ENCODE data around the gene KRTAP24-1.

The KRTAP24-1 gene

GRCh38 chr21:30240661-30241060 is 42.1 kb downstream of the KRTAP24-1 start:
- Histone ChIP-seq H3K9me3 (ENCODE audit: control insufficient read depth, low read length) (no peaks in the 10 kb centered on the region), H2BK12ac (ENCODE audit: low read length in 2 of 2) (no peak overlapping the region), H3K4me2 (ENCODE audit: low read length, poor library complexity, severe bottlenecking) (no peak overlapping the region), H3K36me3 (ENCODE audit: control insufficient read depth in 1 of 2, insufficient read depth in 2 of 2, low read depth in 1 of 2, low read length in 2 of 2) (no peaks in the 10 kb centered on the region), H3K23ac (ENCODE audit: low read length in 2 of 2) (no peak overlapping the region), H2BK15ac (ENCODE audit: low read depth, poor library complexity, severe bottlenecking) (no peak overlapping the region), H3K9ac (ENCODE audit: low read length) (no peak overlapping the region), H3K4me1 (ENCODE audit: control insufficient read depth, insufficient read depth, low read depth, low read length) (no peaks in the 10 kb centered on the region), H2BK120ac (ENCODE audit: low read depth, low read length) (no peak overlapping the region), H3K14ac (ENCODE audit: low read length in 2 of 2) (no peak overlapping the region), H3K4ac (ENCODE audit: low read depth in 1 of 2, low read length in 2 of 2) (no peak overlapping the region), H3K79me1 (replicated peaks; ENCODE audit: low read length, poor library complexity, severe bottlenecking) (no peaks in the 10 kb centered on the region), H2AFZ (ENCODE audit: low read depth, low read length) (no peak overlapping the region), H4K8ac (ENCODE audit: low read length) (no peak overlapping the region), H2BK5ac (ENCODE audit: low read depth, low read length, poor library complexity, severe bottlenecking) (no peak overlapping the region), H3K18ac (ENCODE audit: low read depth in 1 of 2, low read length in 2 of 2) (no peak overlapping the region), H3K27me3 (ENCODE audit: control insufficient read depth in 1 of 2, insufficient read depth in 1 of 2, low read length in 2 of 2) (no peaks in the 10 kb centered on the region), H3K4me3 (ENCODE audit: insufficient read depth in 1 of 2, low read depth in 1 of 2, low read length in 2 of 2) (no peak overlapping the region), H4K91ac (ENCODE audit: low read length) (no peak overlapping the region), H3K27ac (ENCODE audit: low read length, poor library complexity, severe bottlenecking) (no peak overlapping the region), H2AK5ac (ENCODE audit: low read length, severe bottlenecking) (no peak overlapping the region)
- no peak for DNase-seq
- 60% methylated on average over 1 of the region's 3 CpGs for WGBS

GRCh38 chr21:30238168-30238567 is 44.6 kb downstream of the KRTAP24-1 start:
- H2AK5ac ChIP-seq (ENCODE audit: low read length, severe bottlenecking), result no peak overlapping the region
- H3K4me2 ChIP-seq (ENCODE audit: low read length, poor library complexity, severe bottlenecking), result no peak overlapping the region
- H2BK12ac ChIP-seq (ENCODE audit: low read length in 2 of 2), result no peak overlapping the region
- no peak overlapping the region for H3K4ac ChIP-seq (ENCODE audit: low read depth in 1 of 2, low read length in 2 of 2)
- no peak overlapping the region for H2BK120ac ChIP-seq (ENCODE audit: low read depth, low read length)
- no peaks in the 10 kb centered on the region for H3K79me1 ChIP-seq (replicated peaks; ENCODE audit: low read length, poor library complexity, severe bottlenecking)
- no peak overlapping the region for H3K18ac ChIP-seq (ENCODE audit: low read depth in 1 of 2, low read length in 2 of 2)
- no peak overlapping the region for H3K23ac ChIP-seq (ENCODE audit: low read length in 2 of 2)
- no CpG with 5 or more reads among the region's 1 CpG for WGBS
- no peak overlapping the region for H3K14ac ChIP-seq (ENCODE audit: low read length in 2 of 2)
- H3K4me1 ChIP-seq (ENCODE audit: control insufficient read depth, insufficient read depth, low read depth, low read length), result no peaks in the 10 kb centered on the region
- no peak overlapping the region for H3K9ac ChIP-seq (ENCODE audit: low read length)
- H2BK5ac ChIP-seq (ENCODE audit: low read depth, low read length, poor library complexity, severe bottlenecking), result no peak overlapping the region
- H3K27ac ChIP-seq (ENCODE audit: low read length, poor library complexity, severe bottlenecking), result no peak overlapping the region
- no peaks in the 10 kb centered on the region for H3K9me3 ChIP-seq (ENCODE audit: control insufficient read depth, low read length)
- DNase-seq, result no peak
- H4K8ac ChIP-seq (ENCODE audit: low read length), result no peak overlapping the region
- no peak overlapping the region for H4K91ac ChIP-seq (ENCODE audit: low read length)
- no peak overlapping the region for H3K4me3 ChIP-seq (ENCODE audit: insufficient read depth in 1 of 2, low read depth in 1 of 2, low read length in 2 of 2)
- no peaks in the 10 kb centered on the region for H3K27me3 ChIP-seq (ENCODE audit: control insufficient read depth in 1 of 2, insufficient read depth in 1 of 2, low read length in 2 of 2)
- H2BK15ac ChIP-seq (ENCODE audit: low read depth, poor library complexity, severe bottlenecking), result no peak overlapping the region
- H3K36me3 ChIP-seq (ENCODE audit: control insufficient read depth in 1 of 2, insufficient read depth in 2 of 2, low read depth in 1 of 2, low read length in 2 of 2), result no peaks in the 10 kb centered on the region
- no peak overlapping the region for H2AFZ ChIP-seq (ENCODE audit: low read depth, low read length)

- Histone ChIP-seq H2AFZ (ENCODE audit: low read depth, low read length) (no peak overlapping the region), H2BK12ac (ENCODE audit: low read length in 2 of 2) (no peak overlapping the region)
- no CpG with 5 or more reads among the region's 2 CpGs for WGBS
Measured at GRCh38 chr21:30234643-30235042, 48.1 kb downstream of the KRTAP24-1 start.

GRCh38 chr21:30234050-30234449 is 48.7 kb downstream of the KRTAP24-1 start:
- Histone ChIP-seq H3K9me3 (ENCODE audit: control insufficient read depth, low read length) (no peaks in the 10 kb centered on the region), H2AK5ac (ENCODE audit: low read length, severe bottlenecking) (no peak overlapping the region), H2BK120ac (ENCODE audit: low read depth, low read length) (no peak overlapping the region), H2BK12ac (ENCODE audit: low read length in 2 of 2) (no peak overlapping the region), H2BK5ac (ENCODE audit: low read depth, low read length, poor library complexity, severe bottlenecking) (no peak overlapping the region), H3K36me3 (ENCODE audit: control insufficient read depth in 1 of 2, insufficient read depth in 2 of 2, low read depth in 1 of 2, low read length in 2 of 2) (no peaks in the 10 kb centered on the region), H3K4me1 (ENCODE audit: control insufficient read depth, insufficient read depth, low read depth, low read length) (no peaks in the 10 kb centered on the region), H3K4me3 (ENCODE audit: insufficient read depth in 1 of 2, low read depth in 1 of 2, low read length in 2 of 2) (peak overlapping the region in 1 of 2 experiments; percentile 17), H3K79me1 (replicated peaks; ENCODE audit: low read length, poor library complexity, severe bottlenecking) (no peaks in the 10 kb centered on the region), H3K18ac (ENCODE audit: low read depth in 1 of 2, low read length in 2 of 2) (no peak overlapping the region), H2BK15ac (ENCODE audit: low read depth, poor library complexity, severe bottlenecking) (no peak overlapping the region), H3K4ac (ENCODE audit: low read depth in 1 of 2, low read length in 2 of 2) (no peak overlapping the region), H4K8ac (ENCODE audit: low read length) (no peak overlapping the region), H3K27ac (ENCODE audit: low read length, poor library complexity, severe bottlenecking) (no peak overlapping the region), H3K27me3 (ENCODE audit: control insufficient read depth in 1 of 2, insufficient read depth in 1 of 2, low read length in 2 of 2) (no peaks in the 10 kb centered on the region), H3K14ac (ENCODE audit: low read length in 2 of 2) (no peak overlapping the region), H3K4me2 (ENCODE audit: low read length, poor library complexity, severe bottlenecking) (no peak overlapping the region), H3K9ac (ENCODE audit: low read length) (peak overlapping the region; percentile 15), H2AFZ (ENCODE audit: low read depth, low read length) (no peak overlapping the region), H3K23ac (ENCODE audit: low read length in 2 of 2) (no peak overlapping the region), H4K91ac (ENCODE audit: low read length) (no peak overlapping the region)
- WGBS, result 80% methylated on average over 1 of the region's 3 CpGs
- DNase-seq, result no peak

More at GRCh38 chr21:30234643-30235042, 48.1 kb downstream of the KRTAP24-1 start:
- peak overlapping the region; percentile 15 for H3K9ac ChIP-seq (ENCODE audit: low read length)
- H3K27me3 ChIP-seq (ENCODE audit: control insufficient read depth in 1 of 2, insufficient read depth in 1 of 2, low read length in 2 of 2), result no peaks in the 10 kb centered on the region
- H4K91ac ChIP-seq (ENCODE audit: low read length), result no peak overlapping the region
- peak; percentile 16 for DNase-seq
- H3K9me3 ChIP-seq (ENCODE audit: control insufficient read depth, low read length), result no peaks in the 10 kb centered on the region
- H3K23ac ChIP-seq (ENCODE audit: low read length in 2 of 2), result no peak overlapping the region
- H4K8ac ChIP-seq (ENCODE audit: low read length), result no peak overlapping the region
- H2AK5ac ChIP-seq (ENCODE audit: low read length, severe bottlenecking), result no peak overlapping the region
- no peak overlapping the region for H3K4ac ChIP-seq (ENCODE audit: low read depth in 1 of 2, low read length in 2 of 2)
- no peak overlapping the region for H2BK120ac ChIP-seq (ENCODE audit: low read depth, low read length)
- no peaks in the 10 kb centered on the region for H3K36me3 ChIP-seq (ENCODE audit: control insufficient read depth in 1 of 2, insufficient read depth in 2 of 2, low read depth in 1 of 2, low read length in 2 of 2)
- H2BK5ac ChIP-seq (ENCODE audit: low read depth, low read length, poor library complexity, severe bottlenecking), result no peak overlapping the region
- no peak overlapping the region for H3K4me2 ChIP-seq (ENCODE audit: low read length, poor library complexity, severe bottlenecking)
- no peak overlapping the region for H3K14ac ChIP-seq (ENCODE audit: low read length in 2 of 2)
- no peak overlapping the region for H3K27ac ChIP-seq (ENCODE audit: low read length, poor library complexity, severe bottlenecking)
- H3K4me1 ChIP-seq (ENCODE audit: control insufficient read depth, insufficient read depth, low read depth, low read length), result no peaks in the 10 kb centered on the region
- H3K18ac ChIP-seq (ENCODE audit: low read depth in 1 of 2, low read length in 2 of 2), result no peak overlapping the region
- no peaks in the 10 kb centered on the region for H3K79me1 ChIP-seq (replicated peaks; ENCODE audit: low read length, poor library complexity, severe bottlenecking)
- no peak overlapping the region for H2BK15ac ChIP-seq (ENCODE audit: low read depth, poor library complexity, severe bottlenecking)
- no peak overlapping the region for H3K4me3 ChIP-seq (ENCODE audit: insufficient read depth in 1 of 2, low read depth in 1 of 2, low read length in 2 of 2)

Data from mesenchymal stem cell (in vitro differentiated cells and primary cell).